Measurements from ENCODE around the gene CELF4.

The CELF4 gene

GRCh38 chr18:37343542-37343851 is 222.1 kb downstream of the CELF4 start:
- H3K4me3 ChIP-seq (ENCODE audit: low read length): no peak overlapping the region
- no peaks in the 10 kb centered on the region; the same call in 1 of the 2 replicates for H3K36me3 ChIP-seq (ENCODE audit: control insufficient read depth, insufficient read depth, low read length)
- no peak overlapping the region for H3K27ac ChIP-seq (ENCODE audit: low read length)
- no peaks in the 10 kb centered on the region for H3K27me3 ChIP-seq (ENCODE audit: control insufficient read depth, insufficient read depth, low read length)
- H3K9me3 ChIP-seq (ENCODE audit: control insufficient read depth, insufficient read depth, low read length): no peaks in the 10 kb centered on the region
- peaks cover 4% of the 10 kb centered on the region; the same call in 1 of the 2 replicates for H3K4me1 ChIP-seq (ENCODE audit: control insufficient read depth, insufficient read depth, low read length)
- WGBS (ENCODE audit: insufficient coverage, insufficient read length): no CpG with 5 or more reads among the region's 7 CpGs
- no peak for DNase-seq (ENCODE audit: low read depth, low spot score)

DNA sequence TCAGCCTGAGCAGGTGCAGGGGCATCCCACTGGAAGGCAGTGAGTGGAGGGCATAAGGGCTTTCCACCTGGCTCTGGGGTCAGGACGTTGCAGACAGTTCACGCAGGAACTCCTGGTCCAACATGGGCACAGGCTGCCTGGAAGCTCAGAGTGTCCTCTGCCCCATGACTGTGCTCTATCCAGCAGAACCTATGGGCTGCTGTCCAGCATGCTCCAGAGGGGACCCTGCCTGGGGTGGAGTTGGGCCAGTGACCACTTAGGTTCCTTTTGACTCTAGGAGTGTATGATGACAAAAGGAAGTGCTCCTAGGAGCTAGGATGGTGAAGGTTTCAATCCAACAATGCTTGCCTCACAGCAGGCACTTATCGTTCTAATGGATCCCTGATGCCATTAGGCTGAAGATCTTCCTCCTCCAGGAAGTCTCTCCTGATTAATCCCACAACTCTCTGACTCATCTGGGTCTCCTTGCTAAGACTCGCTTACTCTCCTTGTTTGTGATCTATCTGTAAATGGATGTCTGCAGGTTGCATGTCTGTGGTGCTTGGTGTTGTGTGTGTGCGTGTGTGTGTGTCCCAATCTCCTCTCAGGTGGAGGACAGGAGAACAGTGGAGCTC is 224.0 kb downstream of the CELF4 start:
- Histone ChIP-seq H3K36me3 (ENCODE audit: control insufficient read depth, insufficient read depth, low read length) (no peaks in the 10 kb centered on the region), H3K27me3 (ENCODE audit: control insufficient read depth, insufficient read depth, low read length) (no peaks in the 10 kb centered on the region), H3K4me3 (ENCODE audit: low read length) (no peak overlapping the region), H3K27ac (ENCODE audit: low read length) (no peak overlapping the region), H3K9me3 (ENCODE audit: control insufficient read depth, insufficient read depth, low read length) (no peaks in the 10 kb centered on the region), H3K4me1 (ENCODE audit: control insufficient read depth, insufficient read depth, low read length) (peaks cover 2% of the 10 kb centered on the region; the same call in 1 of the 2 replicates)
- DNase-seq (ENCODE audit: low read depth, low spot score): no peak
- WGBS (ENCODE audit: insufficient coverage, insufficient read length): no CpG with 5 or more reads among the region's 5 CpGs

DNA sequence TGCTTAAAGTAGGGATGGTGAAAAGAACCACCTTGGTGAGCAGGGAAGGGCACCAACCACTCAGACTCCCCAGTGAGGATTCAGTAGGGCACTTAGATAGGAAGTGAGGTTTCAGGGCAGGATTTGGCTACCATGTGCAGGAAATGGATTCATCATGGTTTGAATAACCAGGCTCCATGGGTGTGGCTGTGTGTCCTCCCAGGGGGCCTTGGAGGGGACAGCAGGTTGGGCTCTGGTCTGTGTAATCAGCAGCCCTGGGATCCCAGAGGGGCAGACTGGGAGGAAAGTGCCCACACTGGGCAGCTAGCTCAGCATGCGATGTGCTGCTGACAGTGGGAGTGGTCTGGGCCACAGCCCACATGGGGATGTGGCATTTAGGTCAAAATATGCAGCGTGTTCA is 224.6 kb downstream of the CELF4 start:
- WGBS (ENCODE audit: insufficient coverage, insufficient read length): no CpG with 5 or more reads among the region's 2 CpGs
- Histone ChIP-seq H3K27me3 (ENCODE audit: control insufficient read depth, insufficient read depth, low read length) (no peaks in the 10 kb centered on the region), H3K4me3 (ENCODE audit: low read length) (no peak overlapping the region), H3K4me1 (ENCODE audit: control insufficient read depth, insufficient read depth, low read length) (peaks cover 1% of the 10 kb centered on the region; the same call in 1 of the 2 replicates), H3K9me3 (ENCODE audit: control insufficient read depth, insufficient read depth, low read length) (no peaks in the 10 kb centered on the region), H3K27ac (ENCODE audit: low read length) (no peak overlapping the region), H3K36me3 (ENCODE audit: control insufficient read depth, insufficient read depth, low read length) (no peaks in the 10 kb centered on the region)
- no peak for DNase-seq (ENCODE audit: low read depth, low spot score)

DNA sequence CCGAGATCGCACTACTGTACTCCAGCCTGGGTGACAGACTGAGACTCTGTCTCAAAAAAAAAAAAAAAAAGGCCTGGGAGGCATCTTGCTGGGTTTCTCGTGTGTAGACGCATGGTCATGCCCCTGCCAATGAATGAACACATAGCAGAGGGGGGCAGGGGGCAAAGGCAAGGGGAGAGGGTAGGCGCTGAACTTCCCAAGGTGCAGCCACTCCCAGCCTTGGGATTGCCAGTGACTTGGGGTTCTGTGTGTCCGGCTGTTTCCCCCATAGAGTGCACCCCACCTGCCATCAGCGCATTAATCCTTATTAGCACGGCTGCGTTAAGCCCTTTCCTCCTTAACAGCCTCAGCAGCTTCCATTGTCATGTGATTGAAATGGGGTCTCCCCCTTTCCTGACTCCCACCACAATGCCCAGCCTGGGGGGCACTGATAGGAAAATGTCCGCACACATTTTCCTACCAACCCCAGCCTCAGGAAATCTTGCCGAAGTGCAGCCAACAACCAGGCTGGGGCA is 225.8 kb downstream of the CELF4 start:
- Histone ChIP-seq H3K9me3 (ENCODE audit: control insufficient read depth, insufficient read depth, low read length) (no peaks in the 10 kb centered on the region), H3K4me3 (ENCODE audit: low read length) (no peak overlapping the region), H3K4me1 (ENCODE audit: control insufficient read depth, insufficient read depth, low read length) (peaks cover 2% of the 10 kb centered on the region), H3K36me3 (ENCODE audit: control insufficient read depth, insufficient read depth, low read length) (no peaks in the 10 kb centered on the region), H3K27ac (ENCODE audit: low read length) (no peak overlapping the region), H3K27me3 (ENCODE audit: control insufficient read depth, insufficient read depth, low read length) (no peaks in the 10 kb centered on the region)
- no CpG with 5 or more reads among the region's 11 CpGs for WGBS (ENCODE audit: insufficient coverage, insufficient read length)
- no peak for DNase-seq (ENCODE audit: low read depth, low spot score)

DNA sequence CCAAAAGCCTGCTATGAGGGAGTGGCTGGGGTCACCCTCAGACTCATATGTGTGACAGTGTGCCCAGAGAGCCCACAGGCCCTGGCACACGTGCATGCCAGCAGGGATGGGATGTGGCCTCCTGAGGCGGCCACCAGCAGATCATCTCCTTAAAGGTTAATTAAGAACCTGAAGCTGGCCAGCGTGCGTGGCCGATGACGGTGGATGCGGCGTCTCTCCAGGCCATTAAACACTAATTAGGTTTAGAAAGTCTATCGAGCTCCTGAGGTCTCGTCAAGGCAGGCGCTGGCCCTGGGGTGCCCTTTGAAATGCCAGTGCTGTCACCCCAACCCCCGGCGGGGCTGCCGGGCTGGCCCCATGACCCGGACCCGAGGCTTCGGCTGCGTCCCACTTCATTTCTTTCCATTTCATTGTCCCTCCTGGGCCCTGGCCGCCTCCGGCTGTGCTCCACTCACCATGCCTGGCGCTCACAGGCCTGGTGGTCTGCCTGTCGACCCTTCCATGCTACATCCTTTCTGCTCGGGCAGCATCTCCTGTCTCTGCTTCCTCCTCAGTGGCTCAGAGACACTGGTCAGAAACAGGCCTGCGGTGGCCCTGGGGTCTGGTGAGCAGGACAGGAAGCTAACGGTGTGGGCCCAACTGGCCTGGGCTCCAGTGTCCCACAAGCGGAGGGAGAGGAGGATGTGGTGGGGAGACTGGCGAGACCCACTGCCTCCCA is 228.9 kb downstream of the CELF4 start:
- no peak for DNase-seq (ENCODE audit: low read depth, low spot score)
- Histone ChIP-seq H3K4me3 (ENCODE audit: low read length) (no peak overlapping the region), H3K4me1 (ENCODE audit: control insufficient read depth, insufficient read depth, low read length) (peaks cover 2% of the 10 kb centered on the region; the same call in 1 of the 2 replicates), H3K27ac (ENCODE audit: low read length) (no peak overlapping the region), H3K9me3 (ENCODE audit: control insufficient read depth, insufficient read depth, low read length) (no peaks in the 10 kb centered on the region), H3K36me3 (ENCODE audit: control insufficient read depth, insufficient read depth, low read length) (no peaks in the 10 kb centered on the region), H3K27me3 (ENCODE audit: control insufficient read depth, insufficient read depth, low read length) (no peaks in the 10 kb centered on the region)
- WGBS (ENCODE audit: insufficient coverage, insufficient read length): no CpG with 5 or more reads among the region's 27 CpGs

DNA sequence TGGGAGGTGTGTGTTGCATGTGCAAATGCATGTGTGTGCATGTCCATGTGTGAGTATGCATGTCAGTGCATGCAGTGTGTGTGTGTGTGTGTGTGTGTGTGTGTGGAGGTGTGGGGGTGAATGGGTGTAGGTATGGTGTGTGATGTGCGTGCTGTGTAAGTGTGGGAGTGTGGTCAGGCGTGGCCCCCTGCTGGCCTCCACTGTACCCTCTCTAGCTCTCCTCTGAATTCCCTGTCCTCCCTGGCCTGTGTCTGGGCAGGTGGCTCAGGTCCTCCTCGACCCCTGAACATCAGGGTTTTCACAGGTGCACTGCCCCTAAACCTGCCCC is 230.2 kb downstream of the CELF4 start:
- Histone ChIP-seq H3K9me3 (ENCODE audit: control insufficient read depth, insufficient read depth, low read length) (no peaks in the 10 kb centered on the region), H3K36me3 (ENCODE audit: control insufficient read depth, insufficient read depth, low read length) (no peaks in the 10 kb centered on the region), H3K4me1 (ENCODE audit: control insufficient read depth, insufficient read depth, low read length) (peaks cover 2% of the 10 kb centered on the region; the same call in 1 of the 2 replicates), H3K27ac (ENCODE audit: low read length) (no peak overlapping the region), H3K27me3 (ENCODE audit: control insufficient read depth, insufficient read depth, low read length) (no peaks in the 10 kb centered on the region), H3K4me3 (ENCODE audit: low read length) (no peak overlapping the region)
- no peak for DNase-seq (ENCODE audit: low read depth, low spot score)
- WGBS (ENCODE audit: insufficient coverage, insufficient read length): 100% methylated on average over 1 of the region's 3 CpGs

- H3K9me3 ChIP-seq (ENCODE audit: control insufficient read depth, insufficient read depth, low read length): no peaks in the 10 kb centered on the region
- H3K27me3 ChIP-seq (ENCODE audit: control insufficient read depth, insufficient read depth, low read length): no peaks in the 10 kb centered on the region
- no peak for DNase-seq (ENCODE audit: low read depth, low spot score)
- no peak overlapping the region for H3K4me3 ChIP-seq (ENCODE audit: low read length)
- H3K4me1 ChIP-seq (ENCODE audit: control insufficient read depth, insufficient read depth, low read length): peaks cover 2% of the 10 kb centered on the region; the same call in 1 of the 2 replicates
- H3K36me3 ChIP-seq (ENCODE audit: control insufficient read depth, insufficient read depth, low read length): no peaks in the 10 kb centered on the region
- H3K27ac ChIP-seq (ENCODE audit: low read length): no peak overlapping the region
- no CpG with 5 or more reads among the region's 23 CpGs for WGBS (ENCODE audit: insufficient coverage, insufficient read length)
Measured at GRCh38 chr18:37334631-37335408, 230.8 kb downstream of the CELF4 start.

- no CpG with 5 or more reads among the region's 17 CpGs for WGBS (ENCODE audit: insufficient coverage, insufficient read length)
- Histone ChIP-seq H3K27ac (ENCODE audit: low read length) (no peak overlapping the region), H3K4me3 (ENCODE audit: low read length) (no peak overlapping the region)
Measured at GRCh38 chr18:37332628-37333420, 232.8 kb downstream of the CELF4 start.

GRCh38 chr18:37332219-37332618 is 233.4 kb downstream of the CELF4 start:
- Histone ChIP-seq H3K9me3 (ENCODE audit: control insufficient read depth, insufficient read depth, low read length) (no peaks in the 10 kb centered on the region), H3K4me1 (ENCODE audit: control insufficient read depth, insufficient read depth, low read length) (peaks cover 2% of the 10 kb centered on the region; the same call in 1 of the 2 replicates), H3K27me3 (ENCODE audit: control insufficient read depth, insufficient read depth, low read length) (no peaks in the 10 kb centered on the region), H3K4me3 (ENCODE audit: low read length) (no peak overlapping the region), H3K36me3 (ENCODE audit: control insufficient read depth, insufficient read depth, low read length) (no peaks in the 10 kb centered on the region), H3K27ac (ENCODE audit: low read length) (no peak overlapping the region)
- no CpG with 5 or more reads among the region's 8 CpGs for WGBS (ENCODE audit: insufficient coverage, insufficient read length)
- DNase-seq (ENCODE audit: low read depth, low spot score): no peak

More at GRCh38 chr18:37332628-37333420, 232.8 kb downstream of the CELF4 start:
- no peaks in the 10 kb centered on the region for H3K9me3 ChIP-seq (ENCODE audit: control insufficient read depth, insufficient read depth, low read length)
- no peak for DNase-seq (ENCODE audit: low read depth, low spot score)
- no peaks in the 10 kb centered on the region for H3K27me3 ChIP-seq (ENCODE audit: control insufficient read depth, insufficient read depth, low read length)
- H3K36me3 ChIP-seq (ENCODE audit: control insufficient read depth, insufficient read depth, low read length): no peaks in the 10 kb centered on the region
- peaks cover 2% of the 10 kb centered on the region; the same call in 1 of the 2 replicates for H3K4me1 ChIP-seq (ENCODE audit: control insufficient read depth, insufficient read depth, low read length)

GRCh38 chr18:37330173-37330572 is 235.4 kb downstream of the CELF4 start:
- H3K27ac ChIP-seq (ENCODE audit: low read length): no peak overlapping the region
- no peak for DNase-seq (ENCODE audit: low read depth, low spot score)
- H3K4me3 ChIP-seq (ENCODE audit: low read length): no peak overlapping the region
- H3K27me3 ChIP-seq (ENCODE audit: control insufficient read depth, insufficient read depth, low read length): no peaks in the 10 kb centered on the region
- WGBS (ENCODE audit: insufficient coverage, insufficient read length): no CpG with 5 or more reads among the region's 7 CpGs
- H3K36me3 ChIP-seq (ENCODE audit: control insufficient read depth, insufficient read depth, low read length): no peaks in the 10 kb centered on the region
- H3K9me3 ChIP-seq (ENCODE audit: control insufficient read depth, insufficient read depth, low read length): no peaks in the 10 kb centered on the region
- peaks cover under 1% of the 10 kb centered on the region; the same call in 1 of the 2 replicates for H3K4me1 ChIP-seq (ENCODE audit: control insufficient read depth, insufficient read depth, low read length)
